ENCODE data around the gene SH3GL2. TPM values are rescaled to one million over a fixed set of nuclear protein-coding genes. Genes with fewer than 3 reads are reported as not detected.

Gene SH3GL2
- total RNA-seq, 1 experiment from 2014 or later = 1.1 TPM

- no TSS peak for BruUV-seq (replicated peaks)
- intact Hi-C loops (cut with micrococcal nuclease; ENCODE audit: unreplicated experiment) = no loop called here
- H3K36me3 Mint-ChIP-seq (ENCODE audit: insufficient read depth, unreplicated experiment) = no peaks in the 10 kb centered on the region
- H3K9me3 Mint-ChIP-seq (ENCODE audit: low read depth, unreplicated experiment) = no peaks in the 10 kb centered on the region
- no peak for TF ChIP-seq CTCF (IDR thresholded peaks at IDR 0.05; ENCODE audit: unreplicated experiment)
- H3K4me1 Mint-ChIP-seq (ENCODE audit: low read depth, unreplicated experiment) = no peaks in the 10 kb centered on the region
- CTCF ChIA-PET = no interaction called here
- no peak overlapping the region for H3K4me3 Mint-ChIP-seq (ENCODE audit: low read depth, unreplicated experiment)
- no peak overlapping the region for H3K27ac Mint-ChIP-seq (ENCODE audit: unreplicated experiment)
- DNase-seq = no peak
- H3K27me3 Mint-ChIP-seq (ENCODE audit: unreplicated experiment) = peaks cover 42% of the 10 kb centered on the region
These were observed 30.6 kb downstream of the SH3GL2 start for GRCh38 chr9:17609312-17610005.

- Mint-ChIP-seq H3K4me1 (ENCODE audit: low read depth, unreplicated experiment) (no peaks in the 10 kb centered on the region), H3K9me3 (ENCODE audit: low read depth, unreplicated experiment) (no peaks in the 10 kb centered on the region), H3K27me3 (ENCODE audit: unreplicated experiment) (peaks cover 42% of the 10 kb centered on the region), H3K36me3 (ENCODE audit: insufficient read depth, unreplicated experiment) (no peaks in the 10 kb centered on the region), H3K27ac (ENCODE audit: unreplicated experiment) (no peak overlapping the region), H3K4me3 (ENCODE audit: low read depth, unreplicated experiment) (no peak overlapping the region)
- TF ChIP-seq CTCF (IDR thresholded peaks at IDR 0.05; ENCODE audit: unreplicated experiment) = no peak
- no TSS peak for BruUV-seq (replicated peaks)
- CTCF ChIA-PET = no interaction called here
- intact Hi-C loops (cut with micrococcal nuclease; ENCODE audit: unreplicated experiment) = no loop called here
- DNase-seq = no peak
These were observed 32.5 kb downstream of the SH3GL2 start for GRCh38 chr9:17611342-17611741.

DNA sequence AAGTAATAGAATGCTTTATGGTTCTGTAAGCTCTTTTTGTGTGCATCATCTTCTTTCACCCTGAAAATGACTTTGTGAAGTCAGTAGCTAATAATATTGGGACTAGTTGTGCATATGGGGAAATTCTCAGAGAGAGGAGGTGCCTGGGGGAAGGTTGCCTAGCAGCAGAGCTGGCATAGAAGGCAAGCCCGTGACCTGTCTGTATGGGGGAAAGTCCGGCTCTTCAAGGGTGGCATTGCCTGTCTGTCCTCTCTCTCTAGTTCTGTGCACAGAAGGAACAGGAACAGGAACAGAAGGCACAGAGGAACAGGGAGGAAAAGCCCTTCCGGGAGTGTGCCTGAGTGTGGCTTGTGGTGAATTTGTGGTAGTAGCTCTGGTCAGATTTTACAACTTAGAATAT, 33.1 kb downstream of the SH3GL2 start:
- H3K27ac Mint-ChIP-seq (ENCODE audit: unreplicated experiment) = no peak overlapping the region
- no peaks in the 10 kb centered on the region for H3K36me3 Mint-ChIP-seq (ENCODE audit: insufficient read depth, unreplicated experiment)
- TF ChIP-seq CTCF (IDR thresholded peaks at IDR 0.05; ENCODE audit: unreplicated experiment) = no peak
- peaks cover 42% of the 10 kb centered on the region for H3K27me3 Mint-ChIP-seq (ENCODE audit: unreplicated experiment)
- no peak for DNase-seq
- BruUV-seq (replicated peaks) = no TSS peak
- no peak overlapping the region for H3K4me3 Mint-ChIP-seq (ENCODE audit: low read depth, unreplicated experiment)
- CTCF ChIA-PET = no interaction called here
- H3K9me3 Mint-ChIP-seq (ENCODE audit: low read depth, unreplicated experiment) = no peaks in the 10 kb centered on the region
- H3K4me1 Mint-ChIP-seq (ENCODE audit: low read depth, unreplicated experiment) = no peaks in the 10 kb centered on the region
- intact Hi-C loops (cut with micrococcal nuclease; ENCODE audit: unreplicated experiment) = no loop called here

GRCh38 chr9:17613758-17614157, 34.9 kb downstream of the SH3GL2 start:
- H3K27me3 Mint-ChIP-seq (ENCODE audit: unreplicated experiment) = peaks cover 59% of the 10 kb centered on the region
- no peaks in the 10 kb centered on the region for H3K4me1 Mint-ChIP-seq (ENCODE audit: low read depth, unreplicated experiment)
- intact Hi-C loops (cut with micrococcal nuclease; ENCODE audit: unreplicated experiment) = no loop called here
- H3K27ac Mint-ChIP-seq (ENCODE audit: unreplicated experiment) = no peak overlapping the region
- CTCF ChIA-PET = no interaction called here
- H3K9me3 Mint-ChIP-seq (ENCODE audit: low read depth, unreplicated experiment) = no peaks in the 10 kb centered on the region
- no peak for TF ChIP-seq CTCF (IDR thresholded peaks at IDR 0.05; ENCODE audit: unreplicated experiment)
- no TSS peak for BruUV-seq (replicated peaks)
- H3K4me3 Mint-ChIP-seq (ENCODE audit: low read depth, unreplicated experiment) = no peak overlapping the region
- H3K36me3 Mint-ChIP-seq (ENCODE audit: insufficient read depth, unreplicated experiment) = no peaks in the 10 kb centered on the region
- no peak for DNase-seq
